Measurements from ENCODE around the gene DAPK2.
A peak's percentile ranks its signal among the peaks of the same experiment; 100 is the strongest.
"Not testable (repeated sequence)": the region's sequence is repeated elsewhere in the genome, so short reads cannot be mapped to it uniquely, and the experiment has no call there.

DAPK2 gene

DNA sequence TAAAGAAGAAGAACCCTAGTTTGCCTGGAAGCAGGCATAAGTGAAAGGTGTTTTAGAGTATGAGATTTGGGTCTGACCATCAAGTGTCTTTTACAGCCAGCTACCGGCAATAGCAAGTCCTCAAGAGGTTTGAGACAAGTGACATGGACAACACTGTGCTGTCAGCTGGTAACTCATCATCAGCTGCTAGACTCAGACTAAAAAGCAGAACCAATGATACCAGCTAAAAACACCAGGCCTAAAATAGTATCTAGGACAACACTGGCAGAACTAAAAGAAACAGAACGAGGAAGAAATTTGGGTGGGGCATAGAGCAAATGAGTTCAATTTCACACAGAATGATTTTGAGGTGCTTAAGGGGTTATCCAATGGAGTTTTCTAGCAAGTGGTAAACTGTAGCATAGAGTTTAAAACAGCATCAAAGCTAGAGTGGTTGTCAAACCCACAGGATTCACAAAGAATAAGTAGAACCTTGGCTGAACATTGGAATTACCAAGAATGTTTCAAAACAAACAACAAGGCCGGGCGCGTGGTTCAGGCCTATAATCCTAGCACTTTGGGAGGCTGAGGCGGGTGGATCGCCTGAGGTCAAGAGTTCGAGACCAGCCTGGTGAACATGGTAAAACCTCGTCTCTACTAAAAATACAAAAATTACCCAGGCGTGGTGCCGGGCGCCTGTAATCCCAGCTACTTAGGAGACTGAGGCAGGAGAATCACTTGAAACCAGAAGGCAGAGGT lies 43.4 kb upstream of the DAPK2 start:
- H3K27me3 ChIP-seq (ENCODE audit: insufficient read depth, poor library complexity, severe bottlenecking): no peaks in the 10 kb centered on the region
- H3K4me3 ChIP-seq (replicated peaks; ENCODE audit: insufficient read depth, low read length): no peak overlapping the region
- no peak for DNase-seq (ENCODE audit: low read depth in 1 of 2, low spot score in 1 of 2)
- H3K27ac ChIP-seq (replicated peaks): peak overlapping the region; percentile 63
- no peak for TF ChIP-seq POLR2AphosphoS5 (IDR thresholded peaks at IDR 0.05; ENCODE audit: low read depth)
- TF ChIP-seq, protein P1, sequence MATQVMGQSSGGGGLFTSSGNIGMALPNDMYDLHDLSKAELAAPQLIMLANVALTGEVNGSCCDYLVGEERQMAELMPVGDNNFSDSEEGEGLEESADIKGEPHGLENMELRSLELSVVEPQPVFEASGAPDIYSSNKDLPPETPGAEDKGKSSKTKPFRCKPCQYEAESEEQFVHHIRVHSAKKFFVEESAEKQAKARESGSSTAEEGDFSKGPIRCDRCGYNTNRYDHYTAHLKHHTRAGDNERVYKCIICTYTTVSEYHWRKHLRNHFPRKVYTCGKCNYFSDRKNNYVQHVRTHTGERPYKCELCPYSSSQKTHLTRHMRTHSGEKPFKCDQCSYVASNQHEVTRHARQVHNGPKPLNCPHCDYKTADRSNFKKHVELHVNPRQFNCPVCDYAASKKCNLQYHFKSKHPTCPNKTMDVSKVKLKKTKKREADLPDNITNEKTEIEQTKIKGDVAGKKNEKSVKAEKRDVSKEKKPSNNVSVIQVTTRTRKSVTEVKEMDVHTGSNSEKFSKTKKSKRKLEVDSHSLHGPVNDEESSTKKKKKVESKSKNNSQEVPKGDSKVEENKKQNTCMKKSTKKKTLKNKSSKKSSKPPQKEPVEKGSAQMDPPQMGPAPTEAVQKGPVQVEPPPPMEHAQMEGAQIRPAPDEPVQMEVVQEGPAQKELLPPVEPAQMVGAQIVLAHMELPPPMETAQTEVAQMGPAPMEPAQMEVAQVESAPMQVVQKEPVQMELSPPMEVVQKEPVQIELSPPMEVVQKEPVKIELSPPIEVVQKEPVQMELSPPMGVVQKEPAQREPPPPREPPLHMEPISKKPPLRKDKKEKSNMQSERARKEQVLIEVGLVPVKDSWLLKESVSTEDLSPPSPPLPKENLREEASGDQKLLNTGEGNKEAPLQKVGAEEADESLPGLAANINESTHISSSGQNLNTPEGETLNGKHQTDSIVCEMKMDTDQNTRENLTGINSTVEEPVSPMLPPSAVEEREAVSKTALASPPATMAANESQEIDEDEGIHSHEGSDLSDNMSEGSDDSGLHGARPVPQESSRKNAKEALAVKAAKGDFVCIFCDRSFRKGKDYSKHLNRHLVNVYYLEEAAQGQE (IDR thresholded peaks at IDR 0.05; ENCODE audit: insufficient replicate concordance, low read depth): no peak
- no peak for TF ChIP-seq SPI1 (IDR thresholded peaks at IDR 0.05; ENCODE audit: borderline replicate concordance, low read depth)
- TF ChIP-seq, protein P2, sequence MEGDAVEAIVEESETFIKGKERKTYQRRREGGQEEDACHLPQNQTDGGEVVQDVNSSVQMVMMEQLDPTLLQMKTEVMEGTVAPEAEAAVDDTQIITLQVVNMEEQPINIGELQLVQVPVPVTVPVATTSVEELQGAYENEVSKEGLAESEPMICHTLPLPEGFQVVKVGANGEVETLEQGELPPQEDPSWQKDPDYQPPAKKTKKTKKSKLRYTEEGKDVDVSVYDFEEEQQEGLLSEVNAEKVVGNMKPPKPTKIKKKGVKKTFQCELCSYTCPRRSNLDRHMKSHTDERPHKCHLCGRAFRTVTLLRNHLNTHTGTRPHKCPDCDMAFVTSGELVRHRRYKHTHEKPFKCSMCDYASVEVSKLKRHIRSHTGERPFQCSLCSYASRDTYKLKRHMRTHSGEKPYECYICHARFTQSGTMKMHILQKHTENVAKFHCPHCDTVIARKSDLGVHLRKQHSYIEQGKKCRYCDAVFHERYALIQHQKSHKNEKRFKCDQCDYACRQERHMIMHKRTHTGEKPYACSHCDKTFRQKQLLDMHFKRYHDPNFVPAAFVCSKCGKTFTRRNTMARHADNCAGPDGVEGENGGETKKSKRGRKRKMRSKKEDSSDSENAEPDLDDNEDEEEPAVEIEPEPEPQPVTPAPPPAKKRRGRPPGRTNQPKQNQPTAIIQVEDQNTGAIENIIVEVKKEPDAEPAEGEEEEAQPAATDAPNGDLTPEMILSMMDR (IDR thresholded peaks at IDR 0.05; ENCODE audit: insufficient read depth, low read length): no peak
- no peak for TF ChIP-seq GABPA (IDR thresholded peaks at IDR 0.05; ENCODE audit: low read depth)

DNA sequence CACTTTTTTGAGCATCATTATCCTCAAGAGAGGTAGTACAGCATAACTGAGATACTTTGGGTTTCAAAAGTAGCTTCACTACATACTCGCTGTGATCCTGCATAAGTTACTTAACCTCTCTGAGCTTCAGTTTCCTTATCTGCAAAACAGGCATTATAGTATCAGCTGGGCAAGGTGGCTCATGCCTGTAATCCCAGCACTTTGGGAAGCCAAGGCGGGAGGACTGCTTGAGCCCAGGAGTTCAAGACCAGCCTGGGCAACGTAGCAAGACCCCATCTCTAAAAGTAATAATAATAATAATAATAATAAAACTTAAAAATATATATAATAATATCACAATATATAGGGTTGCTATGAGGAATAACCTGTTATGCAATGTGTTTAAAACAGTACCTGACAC lies 36.5 kb upstream of the DAPK2 start:
- no peak for DNase-seq (ENCODE audit: low read depth in 1 of 2, low spot score in 1 of 2)
- TF ChIP-seq SPI1 (IDR thresholded peaks at IDR 0.05; ENCODE audit: borderline replicate concordance, low read depth): no peak
- TF ChIP-seq, protein P2 (IDR thresholded peaks at IDR 0.05; ENCODE audit: insufficient read depth, low read length): no peak
- no peak for TF ChIP-seq POLR2AphosphoS5 (IDR thresholded peaks at IDR 0.05; ENCODE audit: low read depth)
- TF ChIP-seq, protein P1 (IDR thresholded peaks at IDR 0.05; ENCODE audit: insufficient replicate concordance, low read depth): no peak
- no peak for TF ChIP-seq GABPA (IDR thresholded peaks at IDR 0.05; ENCODE audit: low read depth)
- Histone ChIP-seq H3K4me3 (replicated peaks; ENCODE audit: insufficient read depth, low read length) (no peak overlapping the region), H3K27me3 (ENCODE audit: insufficient read depth, poor library complexity, severe bottlenecking) (no peaks in the 10 kb centered on the region), H3K27ac (replicated peaks) (no peak overlapping the region)

DNA sequence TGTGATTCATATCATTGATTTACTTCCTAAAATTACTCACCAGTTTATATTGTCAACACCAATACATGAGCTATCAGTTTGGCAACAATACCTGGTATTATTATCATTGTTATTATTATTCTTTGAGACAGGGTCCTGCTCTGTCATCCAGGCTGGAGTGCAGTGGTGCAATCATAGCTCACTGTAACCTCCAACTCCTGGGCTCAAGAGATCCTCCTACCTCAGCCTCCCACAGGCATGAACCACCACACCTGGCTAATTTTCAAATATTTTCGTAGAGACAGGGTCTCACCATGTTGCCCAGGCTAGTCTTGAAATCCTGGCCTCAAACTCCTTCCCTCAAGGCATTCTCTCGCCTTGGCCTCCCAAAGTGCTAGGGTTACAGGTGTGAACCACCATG lies 27.2 kb upstream of the DAPK2 start:
- H3K27ac ChIP-seq (replicated peaks); H3K4me3 ChIP-seq (replicated peaks; ENCODE audit: insufficient read depth, low read length); DNase-seq (ENCODE audit: low read depth in 1 of 2, low spot score in 1 of 2); H3K27me3 ChIP-seq (ENCODE audit: insufficient read depth, poor library complexity, severe bottlenecking): not testable (repeated sequence)

DNA sequence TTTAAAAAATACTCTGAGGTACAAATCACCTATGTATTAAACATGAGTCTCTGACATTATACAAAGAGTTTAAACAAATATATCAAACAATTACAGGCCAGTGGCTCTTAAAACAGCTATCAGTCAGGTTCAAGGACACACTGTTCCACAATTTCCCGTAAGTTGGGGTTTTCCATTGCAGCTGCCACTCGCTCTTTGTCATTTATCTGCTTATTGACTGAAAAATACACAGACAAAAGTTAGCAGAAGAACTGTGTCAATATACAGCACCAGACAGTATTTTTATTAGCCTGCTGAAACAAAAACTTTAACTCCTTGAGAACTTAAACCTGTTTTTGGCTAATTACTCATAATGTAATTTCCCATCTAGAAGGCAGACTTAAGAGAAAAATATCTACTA lies 26.5 kb upstream of the DAPK2 start:
- TF ChIP-seq, protein P1 (IDR thresholded peaks at IDR 0.05; ENCODE audit: insufficient replicate concordance, low read depth): no peak
- TF ChIP-seq POLR2AphosphoS5 (IDR thresholded peaks at IDR 0.05; ENCODE audit: low read depth) (no peak), SPI1 (IDR thresholded peaks at IDR 0.05; ENCODE audit: borderline replicate concordance, low read depth) (no peak), GABPA (IDR thresholded peaks at IDR 0.05; ENCODE audit: low read depth) (no peak)
- TF ChIP-seq, protein P2 (IDR thresholded peaks at IDR 0.05; ENCODE audit: insufficient read depth, low read length): no peak
- Histone ChIP-seq H3K27ac (replicated peaks) (no peak overlapping the region), H3K4me3 (replicated peaks; ENCODE audit: insufficient read depth, low read length) (no peak overlapping the region), H3K27me3 (ENCODE audit: insufficient read depth, poor library complexity, severe bottlenecking) (no peaks in the 10 kb centered on the region)
- no peak for DNase-seq (ENCODE audit: low read depth in 1 of 2, low spot score in 1 of 2)

Data from HL-60 (cell line).